GM21737 (cell line): ENCODE results near the gene GIGYF1.
A peak's percentile ranks its signal among the peaks of the same experiment; 100 is the strongest.
"Not testable (repeated sequence)": the region's sequence is repeated elsewhere in the genome, so short reads cannot be mapped to it uniquely, and the experiment has no call there.

ENCODE experiments used
- ATAC-seq: cut with Tn5 transposase; IDR thresholded peaks from one replicate; pipeline ENCODE4 v1.9.1; 2021; ENCODE audit warnings: mild to moderate bottlenecking, moderate library complexity; ENCODE audit not compliant: unreplicated experiment

The GIGYF1 gene

DNA sequence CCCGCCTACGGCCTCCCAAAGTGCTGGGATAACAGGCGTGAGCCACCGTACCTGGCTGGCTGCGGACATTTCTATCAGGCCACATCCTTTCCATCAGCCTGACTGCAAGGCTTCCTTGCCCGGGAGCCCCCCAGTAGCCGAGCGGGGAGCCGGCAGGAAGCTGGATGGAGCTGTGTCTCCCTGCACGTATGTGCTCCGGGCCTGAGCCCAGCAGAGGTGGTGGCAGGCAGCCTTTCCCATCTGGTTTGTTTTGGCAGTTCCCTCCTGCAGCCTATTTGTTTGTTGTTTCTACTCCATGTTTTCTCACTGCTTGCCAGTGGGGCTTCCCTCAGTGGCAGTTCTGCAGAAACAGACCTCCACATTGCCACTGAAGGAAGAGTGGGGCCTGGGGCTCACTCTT, 17.3 kb upstream of the GIGYF1 start:
- no peak for ATAC-seq

- no peak for ATAC-seq
Observed at GRCh38 chr7:100710452-100710851, 16.4 kb upstream of the GIGYF1 start.

GRCh38 chr7:100708395-100708794, 14.3 kb upstream of the GIGYF1 start:
- ATAC-seq: no peak

DNA sequence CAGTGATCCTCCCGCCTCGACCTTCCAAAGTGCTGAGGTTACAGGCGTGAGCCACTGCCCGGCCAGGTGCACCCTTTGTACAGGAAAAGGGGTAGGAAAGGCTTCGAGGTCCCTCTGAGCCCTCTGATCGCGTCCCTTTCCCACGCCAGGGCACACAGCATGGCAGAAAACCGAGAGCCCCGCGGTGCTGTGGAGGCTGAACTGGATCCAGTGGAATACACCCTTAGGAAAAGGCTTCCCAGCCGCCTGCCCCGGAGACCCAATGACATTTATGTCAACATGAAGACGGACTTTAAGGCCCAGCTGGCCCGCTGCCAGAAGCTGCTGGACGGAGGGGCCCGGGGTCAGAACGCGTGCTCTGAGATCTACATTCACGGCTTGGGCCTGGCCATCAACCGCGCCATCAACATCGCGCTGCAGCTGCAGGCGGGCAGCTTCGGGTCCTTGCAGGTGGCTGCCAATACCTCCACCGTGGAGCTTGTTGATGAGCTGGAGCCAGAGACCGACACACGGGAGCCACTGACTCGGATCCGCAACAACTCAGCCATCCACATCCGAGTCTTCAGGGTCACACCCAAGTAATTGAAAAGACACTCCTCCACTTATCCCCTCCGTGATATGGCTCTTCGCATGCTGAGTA, 12.7 kb upstream of the GIGYF1 start:
- ATAC-seq: no peak

GRCh38 chr7:100705753-100706671, 12.0 kb upstream of the GIGYF1 start, which contains the start of gene POP7:
TSS of gene POP7 (plus strand) at chr7:100706121. CDS start at chr7:100706831, 710 bp downstream.
- ATAC-seq: peak; percentile 88

- ATAC-seq: peak; percentile 56
Observed at GRCh38 chr7:100705320-100705752, 11.3 kb upstream of the GIGYF1 start.

GRCh38 chr7:100701089-100701488, 7.0 kb upstream of the GIGYF1 start:
- ATAC-seq: not testable (repeated sequence)

- ATAC-seq: no peak
Observed at GRCh38 chr7:100699018-100699417, 5.0 kb upstream of the GIGYF1 start.

- ATAC-seq: no peak
Observed at GRCh38 chr7:100696123-100696521, 2.1 kb upstream of the GIGYF1 start.

DNA sequence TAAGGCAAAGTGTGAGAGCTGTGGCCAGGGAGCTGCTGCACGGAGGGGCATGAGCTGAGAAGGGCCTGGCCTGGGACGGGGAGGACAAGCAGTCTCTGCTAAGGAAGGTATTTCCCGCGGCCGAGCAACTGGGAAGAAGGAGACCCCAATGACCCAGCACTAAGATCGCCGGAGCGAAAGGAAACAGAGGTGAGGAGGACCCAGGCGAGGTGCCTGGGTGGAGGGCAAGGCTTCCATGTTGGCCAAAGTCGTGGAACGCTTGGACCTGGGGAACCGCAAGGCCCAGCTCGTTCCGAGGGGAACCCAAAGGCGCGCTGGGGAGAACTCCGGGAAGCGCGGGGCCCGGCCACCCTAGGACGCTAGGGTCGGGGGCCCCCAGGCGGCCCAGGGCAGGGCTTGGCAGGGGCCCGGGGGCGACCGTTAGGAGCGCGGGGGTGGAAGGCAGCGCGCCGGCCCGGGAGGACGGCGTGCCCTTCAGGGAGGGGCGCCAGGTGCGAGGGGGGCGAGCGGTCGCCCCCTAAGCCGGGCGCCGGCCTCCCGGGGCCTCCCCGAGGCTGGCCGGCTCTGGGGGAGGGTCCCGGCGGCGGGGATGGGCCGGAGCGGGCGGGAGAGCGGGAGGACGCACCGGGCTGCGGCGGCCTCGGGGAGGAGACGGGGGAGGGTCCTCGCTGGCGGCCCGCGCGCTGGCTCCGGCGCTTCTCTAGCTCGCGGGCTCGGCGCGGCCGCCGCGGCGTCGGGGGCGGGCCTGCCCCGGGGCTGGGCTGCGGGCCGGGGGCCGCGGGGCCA, 545 bp downstream of the GIGYF1 start:
- ATAC-seq: peak; percentile 31

DNA sequence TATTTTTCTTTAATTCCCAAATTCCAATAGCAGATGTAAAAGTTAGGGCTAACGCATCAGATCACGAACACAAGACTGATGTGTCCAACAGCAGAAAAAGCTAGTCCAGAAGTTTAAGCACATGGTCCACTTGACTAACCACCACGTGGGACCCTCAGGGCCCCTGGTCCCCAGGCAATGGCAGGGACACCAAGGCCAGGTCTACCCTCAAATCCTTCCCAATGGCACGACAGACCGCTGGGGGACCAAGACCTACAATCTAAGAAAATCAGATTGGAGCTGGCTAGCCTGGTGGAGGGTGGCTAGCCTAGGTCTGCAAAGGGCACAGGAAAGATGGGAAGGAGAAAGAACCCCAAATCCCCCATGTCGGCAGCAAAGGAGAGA, 1.5 kb downstream of the GIGYF1 start:
- no peak for ATAC-seq

- no peak for ATAC-seq
Observed at GRCh38 chr7:100691676-100692577, 2.1 kb downstream of the GIGYF1 start.

- ATAC-seq: no peak
Observed at GRCh38 chr7:100689230-100690135, 4.6 kb downstream of the GIGYF1 start.

GRCh38 chr7:100688326-100688860, 5.7 kb downstream of the GIGYF1 start:
- no peak for ATAC-seq

GRCh38 chr7:100687751-100688300, 6.2 kb downstream of the GIGYF1 start:
- no peak for ATAC-seq

DNA sequence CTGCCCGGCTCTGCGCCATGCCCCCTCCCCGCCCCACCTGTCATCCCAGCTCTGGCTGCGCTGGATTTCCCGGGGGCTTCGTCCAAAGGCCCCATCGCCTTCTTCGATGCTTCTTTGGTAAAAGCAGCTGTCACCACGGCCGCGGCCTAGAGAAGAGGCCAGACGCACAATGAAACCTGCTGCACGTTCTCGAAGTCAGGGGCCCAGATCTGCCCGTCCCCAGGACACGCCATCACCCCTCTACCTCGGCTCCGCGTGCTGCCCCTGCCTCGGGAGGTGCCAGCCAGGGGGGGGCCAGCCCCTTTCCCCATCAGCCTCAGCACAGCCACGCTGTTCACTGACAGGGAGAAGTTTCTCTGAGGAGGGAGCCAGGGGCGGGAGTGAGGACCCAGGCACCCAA, 6.8 kb downstream of the GIGYF1 start:
- no peak for ATAC-seq

DNA sequence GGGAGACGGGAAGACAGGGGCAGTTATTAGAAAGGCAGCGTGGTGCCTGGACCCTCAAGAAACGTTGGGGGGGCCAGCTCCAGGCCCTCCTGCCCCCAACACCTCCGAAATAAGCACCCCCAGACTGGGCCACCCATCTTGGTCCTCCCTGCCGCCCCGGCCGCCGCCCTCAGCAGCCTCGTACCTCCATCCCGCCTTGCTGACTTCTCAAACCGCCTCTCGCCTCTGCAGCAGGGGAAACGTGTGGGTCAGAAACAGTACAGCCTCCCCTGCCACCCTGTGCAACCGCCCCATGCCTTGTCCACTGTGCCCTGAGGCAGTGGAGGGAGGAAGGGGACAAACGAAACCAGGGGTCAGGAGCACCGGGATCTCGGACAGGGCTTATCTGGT, 7.2 kb downstream of the GIGYF1 start:
- ATAC-seq: no peak

- ATAC-seq: no peak
Observed at GRCh38 chr7:100686201-100686821, 7.7 kb downstream of the GIGYF1 start.
